NT2/D1 (cell line): Measurements from ENCODE around the gene SYN1.
"Not testable (repeated sequence)": the region's sequence is repeated elsewhere in the genome, so short reads cannot be mapped to it uniquely, and the experiment has no call there.

Source experiments
- SUZ12 ChIP-seq: IDR thresholded peaks from 2 replicates; pipeline ENCODE4 v1.6.1; 2011; ENCODE audit not compliant: insufficient read length, insufficient read depth; ENCODE audit errors: extremely low read depth
- YY1 ChIP-seq: IDR thresholded peaks from 2 replicates; pipeline ENCODE4 v1.6.1; 2011; ENCODE audit not compliant: insufficient read length, insufficient read depth

- TF ChIP-seq SUZ12, YY1: not testable (repeated sequence)
Measured at GRCh38 chrX:47665797-47666196, 46.1 kb upstream of the SYN1 start.
